GM12864 (cell line): ENCODE results near the gene CABCOCO1.
A peak's percentile ranks its signal among the peaks of the same experiment; 100 is the strongest.

ENCODE experiments used
- DNase-seq: peaks from one replicate; pipeline ENCODE4 v3.0.0-alpha.2; 2011; ENCODE audit warnings: low read depth
- H3K4me3 ChIP-seq: 2 replicates; pipeline ENCODE4 v1.5.1; 2011; ENCODE audit warnings: mild to moderate bottlenecking, low read depth, low read length, control low read depth
- CTCF ChIP-seq: IDR thresholded peaks from 2 replicates; pipeline ENCODE4 v1.5.1; 2011; ENCODE audit warnings: low read depth, mild to moderate bottlenecking, moderate library complexity, low read length, control low read depth, inconsistent platforms; ENCODE audit errors: missing control alignments

CABCOCO1 gene

DNA sequence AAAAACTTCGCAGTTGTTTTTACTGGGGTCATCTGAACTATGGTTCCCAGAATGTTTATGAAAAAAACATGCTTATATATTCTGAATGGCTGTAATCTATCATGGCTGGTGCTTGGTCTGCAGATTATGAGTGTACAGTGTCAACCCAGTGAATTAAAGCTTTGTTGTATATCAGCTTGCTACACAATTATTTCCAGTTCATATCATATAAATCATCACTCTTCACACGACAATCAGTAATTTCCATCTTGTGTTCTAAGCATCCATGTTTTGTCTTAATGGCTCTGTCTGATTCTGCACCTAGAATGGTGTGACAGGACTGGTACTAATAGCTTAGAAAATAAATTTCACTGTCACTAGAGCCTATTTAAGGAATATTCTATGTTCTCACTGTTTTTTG lies 83.6 kb downstream of the CABCOCO1 start:
- H3K4me3 ChIP-seq: no peak overlapping the region
- no peak for DNase-seq
- no peak for TF ChIP-seq CTCF

DNA sequence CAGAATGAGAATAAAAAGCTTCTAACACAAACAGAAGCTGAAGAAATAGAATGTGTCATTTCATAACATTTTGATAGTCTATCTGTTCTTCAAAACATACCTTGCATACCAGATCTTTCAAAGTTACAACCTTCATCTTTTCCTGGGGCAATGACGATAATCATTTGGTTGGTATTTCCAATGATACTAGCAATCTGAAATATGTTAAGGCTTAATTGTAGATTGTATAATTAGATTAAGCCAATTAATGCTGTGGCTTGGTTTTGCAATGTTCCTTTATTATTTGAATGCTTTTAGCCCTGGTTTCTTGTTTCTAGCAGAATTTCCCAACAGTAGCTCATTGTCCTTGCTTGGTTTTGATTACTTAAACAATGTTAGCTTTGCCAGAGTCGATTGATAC lies 84.6 kb downstream of the CABCOCO1 start:
- DNase-seq: no peak
- H3K4me3 ChIP-seq: no peak overlapping the region
- no peak for TF ChIP-seq CTCF

DNA sequence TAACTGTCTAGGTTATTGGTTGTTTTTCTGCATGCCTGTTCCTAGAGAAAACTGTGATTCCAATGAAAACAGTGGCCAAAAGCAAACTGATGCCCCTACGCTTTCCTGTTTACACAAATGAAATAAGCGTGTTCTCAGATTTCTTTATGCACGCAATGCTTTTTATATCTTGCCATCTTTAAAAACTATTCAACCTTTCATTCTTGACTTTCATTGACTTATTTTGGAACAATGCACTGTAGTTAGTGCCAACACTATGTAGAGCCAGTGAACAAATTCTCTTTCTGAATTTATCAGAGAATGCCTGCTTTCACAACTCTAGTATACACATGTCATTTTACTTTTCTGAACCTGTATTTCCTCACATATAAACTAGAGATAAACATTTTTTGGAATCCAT lies 86.6 kb downstream of the CABCOCO1 start:
- TF ChIP-seq CTCF: no peak
- DNase-seq: no peak
- H3K4me3 ChIP-seq: no peak overlapping the region

- peak; percentile 55 for DNase-seq
Measured at GRCh38 chr10:61750943-61751471, 88.3 kb downstream of the CABCOCO1 start.

GRCh38 chr10:61751599-61751998 lies 88.9 kb downstream of the CABCOCO1 start:
- no peak overlapping the region for H3K4me3 ChIP-seq
- no peak for TF ChIP-seq CTCF
- DNase-seq: no peak

More at GRCh38 chr10:61750943-61751471, 88.3 kb downstream of the CABCOCO1 start:
- H3K4me3 ChIP-seq: no peak overlapping the region
- TF ChIP-seq CTCF: peak; percentile 92

GRCh38 chr10:61752111-61753011 lies 89.6 kb downstream of the CABCOCO1 start:
- DNase-seq: no peak
- no peak overlapping the region for H3K4me3 ChIP-seq
- no peak for TF ChIP-seq CTCF

- H3K4me3 ChIP-seq: no peak overlapping the region
- DNase-seq: no peak
- TF ChIP-seq CTCF: no peak
Measured at GRCh38 chr10:61753453-61753852, 90.7 kb downstream of the CABCOCO1 start.
